PFSK-1 (cell line): ENCODE data around the gene USP48.

ENCODE experiments used
- POLR2AphosphoS5 ChIP-seq: IDR thresholded peaks from 2 replicates; pipeline ENCODE4 v1.6.1; 2012; ENCODE audit warnings: low read depth, mild to moderate bottlenecking, control low read depth, low read length, moderate library complexity
- SIN3A ChIP-seq: IDR thresholded peaks from 2 replicates; pipeline ENCODE4 v1.6.1; 2012; ENCODE audit warnings: mild to moderate bottlenecking, low read length, moderate library complexity, borderline replicate concordance; ENCODE audit not compliant: insufficient read depth
- TAF1 ChIP-seq: IDR thresholded peaks from 2 replicates; pipeline ENCODE4 v1.6.1; 2012; ENCODE audit warnings: low read length, control low read depth, borderline replicate concordance; ENCODE audit not compliant: insufficient read depth
- TF ChIP-seq, protein P1 (sequence below), 2 experiments: IDR thresholded peaks; 2 replicates each; pipeline versions ENCODE4 v1.6.1 to v1.8.0; 2011 to 2012; ENCODE audit warnings: low read depth in 2 of 2, low read length in 2 of 2, control low read depth in 1 of 2, inconsistent platforms in 1 of 2, mild to moderate bottlenecking in 1 of 2, moderate library complexity in 1 of 2; ENCODE audit not compliant: insufficient read depth in 1 of 2

DNA sequence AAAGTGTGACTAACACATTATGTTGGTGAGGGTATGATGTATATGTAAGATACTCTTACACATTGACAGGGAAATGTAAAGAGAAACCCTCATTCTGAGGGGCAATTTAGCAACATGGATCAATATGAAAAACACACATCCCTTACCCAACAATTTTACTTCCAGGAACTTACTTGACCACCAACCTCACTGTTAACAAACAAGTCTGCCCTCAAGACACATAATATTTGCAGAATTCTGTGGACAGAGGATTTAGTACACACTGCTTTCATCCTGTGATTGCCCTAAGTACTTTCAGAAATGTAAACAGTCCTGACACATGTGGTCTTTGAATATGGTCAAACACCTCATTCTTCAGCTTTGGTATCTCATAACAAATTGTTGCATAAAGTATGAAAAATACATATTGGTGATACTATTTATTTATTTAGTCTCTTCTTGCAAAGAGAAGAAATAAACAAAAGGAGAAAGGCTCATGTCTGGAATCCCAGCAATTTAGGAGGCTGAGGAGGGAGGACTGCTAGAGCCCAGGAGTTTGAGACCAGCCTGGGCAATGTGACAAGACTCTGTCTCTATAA, 6.9 kb downstream of the USP48 start:
- TF ChIP-seq POLR2AphosphoS5 (no peak), SIN3A (no peak), TAF1 (no peak)
- TF ChIP-seq, protein P1, sequence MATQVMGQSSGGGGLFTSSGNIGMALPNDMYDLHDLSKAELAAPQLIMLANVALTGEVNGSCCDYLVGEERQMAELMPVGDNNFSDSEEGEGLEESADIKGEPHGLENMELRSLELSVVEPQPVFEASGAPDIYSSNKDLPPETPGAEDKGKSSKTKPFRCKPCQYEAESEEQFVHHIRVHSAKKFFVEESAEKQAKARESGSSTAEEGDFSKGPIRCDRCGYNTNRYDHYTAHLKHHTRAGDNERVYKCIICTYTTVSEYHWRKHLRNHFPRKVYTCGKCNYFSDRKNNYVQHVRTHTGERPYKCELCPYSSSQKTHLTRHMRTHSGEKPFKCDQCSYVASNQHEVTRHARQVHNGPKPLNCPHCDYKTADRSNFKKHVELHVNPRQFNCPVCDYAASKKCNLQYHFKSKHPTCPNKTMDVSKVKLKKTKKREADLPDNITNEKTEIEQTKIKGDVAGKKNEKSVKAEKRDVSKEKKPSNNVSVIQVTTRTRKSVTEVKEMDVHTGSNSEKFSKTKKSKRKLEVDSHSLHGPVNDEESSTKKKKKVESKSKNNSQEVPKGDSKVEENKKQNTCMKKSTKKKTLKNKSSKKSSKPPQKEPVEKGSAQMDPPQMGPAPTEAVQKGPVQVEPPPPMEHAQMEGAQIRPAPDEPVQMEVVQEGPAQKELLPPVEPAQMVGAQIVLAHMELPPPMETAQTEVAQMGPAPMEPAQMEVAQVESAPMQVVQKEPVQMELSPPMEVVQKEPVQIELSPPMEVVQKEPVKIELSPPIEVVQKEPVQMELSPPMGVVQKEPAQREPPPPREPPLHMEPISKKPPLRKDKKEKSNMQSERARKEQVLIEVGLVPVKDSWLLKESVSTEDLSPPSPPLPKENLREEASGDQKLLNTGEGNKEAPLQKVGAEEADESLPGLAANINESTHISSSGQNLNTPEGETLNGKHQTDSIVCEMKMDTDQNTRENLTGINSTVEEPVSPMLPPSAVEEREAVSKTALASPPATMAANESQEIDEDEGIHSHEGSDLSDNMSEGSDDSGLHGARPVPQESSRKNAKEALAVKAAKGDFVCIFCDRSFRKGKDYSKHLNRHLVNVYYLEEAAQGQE (IDR thresholded peaks at IDR 0.05; ENCODE audit: insufficient read depth in 1 of 2, low read depth in 2 of 2, low read length in 2 of 2), result no peak
